Smooth muscle cell (in vitro differentiated cells): ENCODE measurements around the gene CERS6. TPM values are rescaled to one million over a fixed set of nuclear protein-coding genes. Genes with fewer than 3 reads are reported as not detected.

Experiments used
- DNase-seq: peaks from one replicate; lab custom pipeline; 2025; ENCODE audit not compliant: unreplicated experiment; lab: John Stamatoyannopoulos, UW
- H2AFZ ChIP-seq: fragments of 200-600 bp; sonication (generic); 2 replicates; pipeline ENCODE4 v1.6.0; 2016; ENCODE audit warnings: antibody characterized with exemption, low read depth, mild to moderate bottlenecking
- H3F3A ChIP-seq: fragments of 200-600 bp; sonication (generic); 2 replicates; pipeline ENCODE4 v1.6.0; 2017; ENCODE audit warnings: antibody characterized with exemption, low read depth
- H3K27ac ChIP-seq: fragments of 200-600 bp; sonication (generic); 2 replicates; pipeline ENCODE4 v1.5.1; 2016; ENCODE audit warnings: low read depth, mild to moderate bottlenecking
- H3K27me3 ChIP-seq: fragments of 200-600 bp; sonication (generic); 2 replicates; pipeline ENCODE4 v1.6.1; 2016; ENCODE audit warnings: low read depth, mild to moderate bottlenecking
- H3K36me3 ChIP-seq: fragments of 200-600 bp; sonication (generic); 2 replicates; pipeline ENCODE4 v1.5.1; 2016; ENCODE audit warnings: low read depth
- H3K4me1 ChIP-seq: fragments of 200-600 bp; sonication (generic); 2 replicates; pipeline ENCODE4 v1.5.1; 2016; ENCODE audit warnings: low read depth
- H3K4me2 ChIP-seq: fragments of 200-600 bp; sonication (generic); 2 replicates; pipeline ENCODE4 v1.6.0; 2016; ENCODE audit warnings: mild to moderate bottlenecking
- H3K4me3 ChIP-seq: fragments of 200-600 bp; sonication (generic); 2 replicates; pipeline ENCODE4 v1.5.1; 2016; ENCODE audit warnings: mild to moderate bottlenecking
- H3K79me2 ChIP-seq: fragments of 200-600 bp; sonication (generic); 2 replicates; pipeline ENCODE4 v1.6.0; 2016; ENCODE audit warnings: low read depth, mild to moderate bottlenecking
- H3K9ac ChIP-seq: fragments of 200-600 bp; sonication (generic); 2 replicates; pipeline ENCODE4 v1.6.0; 2016; ENCODE audit warnings: low read depth
- H3K9me3 ChIP-seq: fragments of 200-600 bp; sonication (generic); replicated peaks from 2 replicates; pipeline ENCODE4 v1.5.1; 2016; ENCODE audit warnings: low read depth
- H4K20me1 ChIP-seq: fragments of 200-600 bp; sonication (generic); 2 replicates; pipeline ENCODE4 v1.6.0; 2016; ENCODE audit warnings: low read depth
- WGBS: methylation state at CpG from one replicate; pipeline ENCODE4 v1.1.7; 2016; ENCODE audit warnings: low lambda C conversion rate; 5-methylcytosine and 5-hydroxymethylcytosine counted together
- polyA plus RNA-seq: library from polyadenylated mRNA; unstranded; fragments of >200 nt; fragmentation: Nextera tagmentation; extraction: Ambion mirVana; gene quantifications from 2 replicates; pipeline ENCODE4 v1.2.1, GENCODE V29; 2016
- total RNA-seq: library from RNA; depleted of rRNA; stranded (reverse); fragments of >200 nt; gene quantifications from 2 replicates; pipeline ENCODE4 v1.2.3, GENCODE V29; 2014
- TF ChIP-seq, protein P1 (sequence below): fragments of 200-600 bp; sonication (generic); IDR thresholded peaks from 2 replicates; pipeline ENCODE4 v1.5.1; 2017; ENCODE audit warnings: borderline replicate concordance, mild to moderate bottlenecking, antibody characterized with exemption; ENCODE audit not compliant: insufficient read depth, poor library complexity, severe bottlenecking

CERS6 gene
- total and polyA plus RNA-seq, 2 experiments from 2014 or later = 9.2 to 26.6 TPM

- Histone ChIP-seq H4K20me1 (no peaks in the 10 kb centered on the region), H3F3A (no peaks in the 10 kb centered on the region), H3K27ac (no peak overlapping the region), H3K36me3 (peaks cover 3% of the 10 kb centered on the region), H3K27me3 (no peaks in the 10 kb centered on the region), H3K4me2 (no peak overlapping the region), H3K9me3 (no peaks in the 10 kb centered on the region), H3K79me2 (no peaks in the 10 kb centered on the region), H3K9ac (no peak overlapping the region), H3K4me3 (no peak overlapping the region), H2AFZ (no peak overlapping the region), H3K4me1 (no peaks in the 10 kb centered on the region)
- no peak for DNase-seq
- TF ChIP-seq, protein P1, sequence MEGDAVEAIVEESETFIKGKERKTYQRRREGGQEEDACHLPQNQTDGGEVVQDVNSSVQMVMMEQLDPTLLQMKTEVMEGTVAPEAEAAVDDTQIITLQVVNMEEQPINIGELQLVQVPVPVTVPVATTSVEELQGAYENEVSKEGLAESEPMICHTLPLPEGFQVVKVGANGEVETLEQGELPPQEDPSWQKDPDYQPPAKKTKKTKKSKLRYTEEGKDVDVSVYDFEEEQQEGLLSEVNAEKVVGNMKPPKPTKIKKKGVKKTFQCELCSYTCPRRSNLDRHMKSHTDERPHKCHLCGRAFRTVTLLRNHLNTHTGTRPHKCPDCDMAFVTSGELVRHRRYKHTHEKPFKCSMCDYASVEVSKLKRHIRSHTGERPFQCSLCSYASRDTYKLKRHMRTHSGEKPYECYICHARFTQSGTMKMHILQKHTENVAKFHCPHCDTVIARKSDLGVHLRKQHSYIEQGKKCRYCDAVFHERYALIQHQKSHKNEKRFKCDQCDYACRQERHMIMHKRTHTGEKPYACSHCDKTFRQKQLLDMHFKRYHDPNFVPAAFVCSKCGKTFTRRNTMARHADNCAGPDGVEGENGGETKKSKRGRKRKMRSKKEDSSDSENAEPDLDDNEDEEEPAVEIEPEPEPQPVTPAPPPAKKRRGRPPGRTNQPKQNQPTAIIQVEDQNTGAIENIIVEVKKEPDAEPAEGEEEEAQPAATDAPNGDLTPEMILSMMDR = no peak
- WGBS = 95% methylated on average over 2 of the region's 2 CpGs
Measured at GRCh38 chr2:168559187-168559586, 103.1 kb downstream of the CERS6 start.

- no peak overlapping the region for H3K27ac ChIP-seq
- no peak overlapping the region for H2AFZ ChIP-seq
- no peak overlapping the region for H3K4me2 ChIP-seq
- no peaks in the 10 kb centered on the region for H3K79me2 ChIP-seq
- no peaks in the 10 kb centered on the region for H3K4me1 ChIP-seq
- DNase-seq = no peak
- no peaks in the 10 kb centered on the region for H3F3A ChIP-seq
- TF ChIP-seq, protein P1 = no peak
- no peaks in the 10 kb centered on the region for H3K27me3 ChIP-seq
- no peak overlapping the region for H3K4me3 ChIP-seq
- 96% methylated on average over 7 of the region's 7 CpGs for WGBS
- H3K36me3 ChIP-seq = peaks cover 3% of the 10 kb centered on the region
- H4K20me1 ChIP-seq = peaks cover 4% of the 10 kb centered on the region
- no peak overlapping the region for H3K9ac ChIP-seq
- no peaks in the 10 kb centered on the region for H3K9me3 ChIP-seq
Measured at GRCh38 chr2:168560817-168561499, 104.9 kb downstream of the CERS6 start.

- DNase-seq = no peak
- TF ChIP-seq, protein P1 = no peak
- Histone ChIP-seq H3K36me3 (peaks cover 3% of the 10 kb centered on the region), H3K9me3 (no peaks in the 10 kb centered on the region), H3K4me3 (no peak overlapping the region), H3K27ac (no peak overlapping the region), H3K4me1 (no peaks in the 10 kb centered on the region), H3K79me2 (peaks cover 5% of the 10 kb centered on the region), H3K4me2 (no peak overlapping the region), H3K9ac (no peak overlapping the region), H3K27me3 (no peaks in the 10 kb centered on the region), H4K20me1 (peaks cover 4% of the 10 kb centered on the region), H2AFZ (no peak overlapping the region), H3F3A (no peaks in the 10 kb centered on the region)
- 93% methylated on average over 6 of the region's 6 CpGs for WGBS
Measured at GRCh38 chr2:168561991-168562390, 105.9 kb downstream of the CERS6 start.

DNA sequence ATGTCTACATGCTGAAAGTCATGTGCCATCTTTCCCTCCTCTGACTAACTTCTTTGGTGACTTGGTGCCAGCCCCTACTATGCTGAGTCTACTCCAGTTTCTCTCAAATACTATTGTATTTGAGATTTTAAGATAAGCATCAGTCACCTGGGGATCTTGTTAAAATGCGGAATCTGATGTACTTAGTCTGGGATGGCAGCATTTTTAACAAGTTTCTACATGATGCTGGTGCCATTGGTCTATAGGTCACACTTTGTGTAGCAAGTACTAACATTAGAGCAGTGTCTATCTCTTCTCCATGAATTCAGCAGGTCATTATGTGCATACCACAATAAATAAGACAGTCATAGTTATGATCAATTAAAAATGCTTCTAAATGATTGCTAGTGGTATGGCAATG lies 106.9 kb downstream of the CERS6 start:
- H3K27ac ChIP-seq = no peak overlapping the region
- H4K20me1 ChIP-seq = peaks cover 14% of the 10 kb centered on the region
- H3K9ac ChIP-seq = no peak overlapping the region
- H3K4me3 ChIP-seq = no peak overlapping the region
- TF ChIP-seq, protein P1 = no peak
- no peaks in the 10 kb centered on the region for H3K4me1 ChIP-seq
- no peak overlapping the region for H3K4me2 ChIP-seq
- H3K79me2 ChIP-seq = peaks cover 5% of the 10 kb centered on the region
- WGBS = 94% methylated on average over 1 of the region's 1 CpG
- H3K27me3 ChIP-seq = no peaks in the 10 kb centered on the region
- no peaks in the 10 kb centered on the region for H3K9me3 ChIP-seq
- H3K36me3 ChIP-seq = peaks cover 3% of the 10 kb centered on the region
- H3F3A ChIP-seq = no peaks in the 10 kb centered on the region
- DNase-seq = no peak
- H2AFZ ChIP-seq = no peak overlapping the region
